ENCODE results near the gene MYO1G.

DNA sequence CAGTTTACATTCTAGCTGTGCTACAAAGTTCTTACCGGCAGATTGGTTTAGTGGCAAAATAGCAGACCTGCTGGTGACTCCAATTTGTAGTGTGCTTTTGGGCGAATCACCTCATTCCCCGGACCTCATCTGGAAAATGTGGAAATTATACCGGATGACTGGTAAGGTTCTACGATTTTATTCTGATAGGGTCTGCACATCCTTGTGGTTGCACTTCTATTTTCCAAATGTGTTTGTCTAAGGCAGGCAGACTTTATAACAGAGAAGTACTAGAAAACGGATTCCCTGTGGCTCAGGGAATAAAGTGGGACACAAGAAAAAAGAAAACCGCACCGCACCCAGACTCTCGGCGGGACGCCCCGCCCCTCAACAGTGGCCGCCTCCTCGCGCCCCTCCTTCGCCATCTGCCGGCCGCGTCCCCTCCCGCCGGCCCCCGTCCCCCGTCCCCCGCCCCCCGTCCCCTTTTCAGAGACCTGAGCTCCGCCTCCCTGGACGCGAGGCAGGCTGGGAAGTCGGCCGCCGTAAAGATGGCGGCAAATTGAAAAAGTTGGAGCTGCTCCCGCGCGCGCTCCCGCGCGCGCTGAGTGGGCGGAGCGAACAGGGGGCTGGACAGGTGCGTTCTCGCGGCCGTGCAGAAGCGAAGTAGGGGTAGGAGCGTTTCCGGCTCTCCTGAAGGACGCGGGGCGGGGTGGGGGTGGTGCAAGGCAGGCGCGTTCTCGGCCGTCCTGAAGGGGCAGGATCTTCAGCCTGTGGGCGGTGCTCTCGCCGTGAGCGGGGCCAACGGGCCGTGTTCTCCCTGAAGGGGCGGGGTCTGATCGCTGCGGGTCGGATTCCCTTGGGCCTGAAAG is 20.7 kb upstream of the MYO1G start:
- TF ChIP-seq EZH2phosphoT487 (IDR thresholded peaks at IDR 0.05; ENCODE audit: low read depth, severe bottlenecking, unreplicated experiment): no peak
- TF ChIP-seq, protein P1, sequence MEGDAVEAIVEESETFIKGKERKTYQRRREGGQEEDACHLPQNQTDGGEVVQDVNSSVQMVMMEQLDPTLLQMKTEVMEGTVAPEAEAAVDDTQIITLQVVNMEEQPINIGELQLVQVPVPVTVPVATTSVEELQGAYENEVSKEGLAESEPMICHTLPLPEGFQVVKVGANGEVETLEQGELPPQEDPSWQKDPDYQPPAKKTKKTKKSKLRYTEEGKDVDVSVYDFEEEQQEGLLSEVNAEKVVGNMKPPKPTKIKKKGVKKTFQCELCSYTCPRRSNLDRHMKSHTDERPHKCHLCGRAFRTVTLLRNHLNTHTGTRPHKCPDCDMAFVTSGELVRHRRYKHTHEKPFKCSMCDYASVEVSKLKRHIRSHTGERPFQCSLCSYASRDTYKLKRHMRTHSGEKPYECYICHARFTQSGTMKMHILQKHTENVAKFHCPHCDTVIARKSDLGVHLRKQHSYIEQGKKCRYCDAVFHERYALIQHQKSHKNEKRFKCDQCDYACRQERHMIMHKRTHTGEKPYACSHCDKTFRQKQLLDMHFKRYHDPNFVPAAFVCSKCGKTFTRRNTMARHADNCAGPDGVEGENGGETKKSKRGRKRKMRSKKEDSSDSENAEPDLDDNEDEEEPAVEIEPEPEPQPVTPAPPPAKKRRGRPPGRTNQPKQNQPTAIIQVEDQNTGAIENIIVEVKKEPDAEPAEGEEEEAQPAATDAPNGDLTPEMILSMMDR (IDR thresholded peaks at IDR 0.05; ENCODE audit: poor library complexity): no peak

Data from hepatocyte (in vitro differentiated cells).